NCI-H2107 treated with DMSO at 0.1 percent for 48 hours (cell line): ENCODE results near the gene HMCN1.
"Not testable (repeated sequence)": the region's sequence is repeated elsewhere in the genome, so short reads cannot be mapped to it uniquely, and the experiment has no call there.

Experiments
- DNase-seq: peaks from one replicate; lab custom pipeline; 2025; ENCODE audit not compliant: unreplicated experiment; lab: John Stamatoyannopoulos, UW

Gene HMCN1

DNA sequence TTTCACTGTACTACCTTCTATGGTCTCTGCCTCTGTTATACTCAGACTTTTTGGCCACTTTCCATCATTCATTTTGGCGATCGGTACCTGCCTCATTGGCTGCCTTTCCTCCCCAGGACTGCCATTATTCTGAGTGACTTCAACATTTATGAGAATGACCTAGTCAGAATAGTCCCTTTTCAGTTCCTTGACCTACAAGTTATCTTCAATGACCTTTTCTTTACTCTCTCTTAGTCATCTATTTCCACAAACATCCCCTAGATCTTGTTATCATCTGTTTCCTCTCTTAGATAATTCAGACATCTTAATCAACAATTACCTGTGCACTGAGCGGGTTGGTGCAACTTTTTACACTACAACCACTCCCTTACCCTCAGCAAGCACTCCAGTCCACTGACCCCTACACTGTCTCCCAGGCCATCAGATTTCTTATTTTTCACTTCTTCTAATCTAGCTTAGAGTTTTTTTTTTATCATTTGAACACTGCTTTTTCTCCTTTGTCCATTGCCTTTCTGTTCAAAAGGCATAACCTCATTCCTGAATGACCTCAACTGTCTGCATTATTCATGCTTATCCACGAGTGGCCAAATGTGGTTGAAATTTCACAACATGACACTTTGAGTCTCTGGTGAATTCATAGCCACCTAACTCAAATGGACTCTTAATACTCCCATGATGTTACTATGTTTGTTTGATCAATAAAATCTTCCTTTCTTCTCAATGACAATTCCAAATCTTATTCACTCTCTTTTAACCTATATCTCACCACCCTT, 112.7 kb downstream of the HMCN1 start:
- no peak for DNase-seq

DNA sequence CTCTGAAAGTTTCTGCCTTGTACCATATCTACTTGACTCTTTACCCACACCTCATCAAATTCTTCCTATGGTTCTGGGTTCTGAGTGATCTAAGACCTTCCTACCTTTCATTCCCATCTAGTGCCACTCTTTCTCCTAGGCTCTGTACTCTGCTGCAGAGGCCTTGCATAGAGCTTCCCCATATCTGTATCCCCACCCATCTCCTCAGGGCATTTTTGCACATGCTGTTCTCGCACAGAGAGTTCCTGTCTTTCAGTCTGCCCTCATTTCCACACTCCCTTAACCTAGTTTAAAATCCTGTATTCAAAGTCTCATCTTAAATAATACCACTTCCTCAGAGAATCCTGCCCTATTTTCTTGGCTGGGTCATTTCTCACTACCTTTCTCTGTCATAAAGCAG, 114.8 kb downstream of the HMCN1 start:
- no peak for DNase-seq

DNA sequence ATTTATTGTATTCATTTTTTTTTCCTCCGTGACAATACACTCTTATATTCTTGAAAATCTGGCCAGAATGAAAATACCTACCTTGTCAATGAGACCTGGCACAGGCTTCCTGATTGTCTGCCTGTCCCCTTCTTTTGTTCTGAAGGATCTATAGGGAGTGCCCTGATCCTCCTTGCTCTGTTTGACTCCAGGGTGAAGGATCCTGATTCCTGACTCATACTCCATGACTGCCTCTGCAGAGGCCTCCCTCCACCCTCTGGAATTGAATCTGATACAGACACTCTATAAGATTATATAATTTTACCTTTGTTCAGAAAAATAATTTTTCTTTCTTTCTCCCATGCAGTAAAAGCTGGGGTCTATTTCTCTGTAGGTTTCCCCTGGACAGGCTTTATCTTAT, 116.2 kb downstream of the HMCN1 start:
- DNase-seq = no peak

DNA sequence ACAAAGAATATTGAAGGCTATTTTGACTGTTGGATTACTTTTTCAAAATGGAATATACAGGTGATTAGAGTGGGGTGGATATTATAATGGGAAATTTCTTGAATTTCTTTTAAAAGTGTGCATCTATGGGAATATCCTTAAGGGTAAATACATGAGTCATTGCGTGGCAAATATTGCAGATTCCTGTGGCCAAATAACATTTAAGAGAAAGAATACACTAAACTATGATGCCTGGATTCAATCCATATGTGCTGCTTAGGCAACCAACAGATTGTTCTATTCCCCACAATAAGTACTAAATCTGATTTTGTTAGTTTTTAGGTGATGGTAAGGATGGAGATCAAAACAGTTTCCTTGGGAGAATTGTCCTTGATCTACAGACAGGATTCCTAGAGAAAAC, 119.5 kb downstream of the HMCN1 start:
- no peak for DNase-seq

GRCh38 chr1:185856482-185856881, 122.3 kb downstream of the HMCN1 start:
- DNase-seq = no peak

DNA sequence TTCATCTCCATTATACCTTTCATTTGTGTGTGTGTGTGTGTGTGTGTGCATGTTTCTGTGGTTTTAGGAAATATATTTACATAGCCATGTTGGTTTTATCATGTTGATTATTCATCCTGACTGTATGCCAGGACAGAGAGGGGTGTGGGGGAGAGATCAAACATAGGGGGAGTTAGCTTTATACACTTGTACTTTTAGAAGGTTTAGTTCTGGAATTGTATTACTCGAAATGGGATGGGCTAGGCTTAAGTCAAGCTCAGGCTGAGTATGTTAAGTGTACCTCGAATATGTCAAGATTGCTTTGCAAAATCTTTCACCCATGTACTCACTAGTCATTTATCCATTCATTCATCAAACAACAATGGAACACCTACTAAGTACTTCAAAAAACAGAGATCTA, 123.3 kb downstream of the HMCN1 start:
- no peak for DNase-seq

- no peak for DNase-seq
Measured at GRCh38 chr1:185860311-185860710, 126.1 kb downstream of the HMCN1 start.

DNA sequence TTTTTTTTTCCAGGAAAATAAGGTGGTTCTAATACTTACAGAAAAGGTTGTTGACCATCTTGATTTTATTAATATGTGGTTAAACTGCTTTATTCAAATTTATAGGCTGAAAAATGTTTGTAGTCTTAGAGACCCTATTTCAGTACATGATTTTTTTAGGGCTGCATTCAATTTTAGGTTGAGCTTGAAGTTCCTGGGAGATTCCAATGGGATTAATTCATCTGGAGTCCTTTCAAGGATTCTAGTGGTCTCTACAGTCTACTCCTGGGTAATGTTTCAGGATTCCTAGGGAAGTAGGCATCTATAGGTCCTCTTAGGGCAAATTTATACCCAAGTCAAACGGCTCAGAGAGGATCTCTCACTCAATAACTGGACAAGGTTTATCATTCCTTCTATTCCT, 126.7 kb downstream of the HMCN1 start:
- DNase-seq = no peak

GRCh38 chr1:185861630-185862029, 127.4 kb downstream of the HMCN1 start:
- no peak for DNase-seq

DNA sequence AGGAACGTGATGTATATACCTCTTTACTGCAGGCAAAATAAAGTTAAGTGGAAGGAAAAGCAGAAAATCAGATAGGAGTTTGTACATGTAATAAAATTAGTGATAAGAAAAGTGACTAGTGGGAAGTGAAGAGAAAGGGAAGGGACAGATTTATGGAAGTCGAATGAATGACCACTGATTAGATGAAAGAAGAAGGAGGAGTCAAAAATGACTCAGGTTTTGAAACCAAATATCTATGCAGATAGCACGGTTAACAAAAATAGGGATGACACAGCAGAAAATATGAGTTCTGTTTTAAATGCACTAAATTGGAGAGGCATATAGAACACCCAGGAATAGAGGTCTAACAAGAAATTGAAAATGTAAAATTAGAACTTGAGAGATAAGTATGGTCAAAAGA, 128.0 kb downstream of the HMCN1 start:
- no peak for DNase-seq

DNA sequence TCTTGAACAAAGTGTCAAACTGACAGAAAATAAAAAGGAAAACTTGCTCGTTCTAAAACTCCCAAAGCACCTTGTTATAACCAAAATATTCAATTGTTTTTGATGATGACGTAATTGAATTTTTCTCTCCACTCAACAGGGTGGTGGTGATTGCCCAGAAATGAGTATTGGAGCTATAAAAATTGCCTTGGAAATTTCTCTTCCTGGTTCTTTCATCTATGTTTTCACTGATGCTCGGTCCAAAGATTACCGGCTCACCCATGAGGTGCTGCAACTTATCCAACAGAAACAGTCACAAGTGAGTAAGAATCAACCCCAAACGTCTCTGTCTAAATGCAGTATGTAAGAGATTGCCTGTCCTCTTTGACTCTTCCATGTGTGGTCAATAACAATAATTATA, 130.1 kb downstream of the HMCN1 start:
- DNase-seq = no peak

DNA sequence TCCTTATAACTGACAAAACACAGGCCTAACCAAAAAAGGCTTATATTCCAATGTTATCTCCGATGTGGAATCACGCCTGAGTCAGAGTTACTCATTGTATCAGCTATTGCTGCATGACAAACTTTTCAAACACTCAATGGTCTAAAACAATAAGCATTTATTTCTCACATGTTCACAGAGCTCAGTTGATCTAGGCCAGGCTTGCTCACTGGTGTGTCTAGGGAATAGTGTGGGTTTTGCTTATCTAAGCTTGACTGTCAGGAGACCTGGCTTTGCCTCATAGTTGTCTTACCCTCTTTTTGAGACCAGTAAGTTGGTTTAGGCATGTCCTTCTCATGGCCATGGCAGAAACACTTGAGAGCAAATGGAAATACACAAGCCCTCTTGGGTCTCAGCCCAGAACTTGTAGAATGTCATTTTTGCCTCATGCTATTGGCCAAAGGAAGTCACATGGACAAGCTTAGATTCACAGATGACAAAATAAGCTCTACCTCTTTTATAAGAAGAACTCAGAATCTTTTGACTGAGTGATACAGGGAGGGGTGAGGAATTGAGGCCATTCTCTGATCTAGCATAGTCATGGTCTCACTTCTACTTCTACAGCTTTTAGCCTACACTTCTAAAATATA, 130.8 kb downstream of the HMCN1 start:
- no peak for DNase-seq

GRCh38 chr1:185869590-185869989, 135.4 kb downstream of the HMCN1 start:
- DNase-seq = no peak

DNA sequence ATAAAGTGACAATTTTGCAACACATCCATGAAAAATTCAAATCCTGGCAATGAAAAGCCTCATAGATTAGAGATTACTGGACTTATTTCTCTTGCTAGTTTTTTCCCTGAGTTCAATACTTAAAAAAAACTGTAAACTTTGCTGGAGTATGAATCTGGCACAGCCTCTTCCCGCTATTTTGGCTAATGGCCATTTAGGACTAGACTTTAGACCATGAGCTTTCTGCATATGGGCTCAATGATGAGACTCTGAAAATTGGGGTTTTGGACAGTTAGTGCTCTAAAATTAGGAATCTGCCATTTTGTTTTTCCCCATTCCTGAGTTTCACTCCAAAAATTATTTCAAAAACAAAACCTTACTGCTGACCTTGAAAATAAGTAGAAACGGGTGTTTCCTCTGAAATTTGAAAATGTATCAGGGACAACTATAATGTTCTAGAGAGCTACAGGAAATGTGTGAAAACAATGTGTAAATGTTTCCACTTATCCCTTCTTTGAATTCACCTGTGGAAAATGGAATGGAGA, 137.5 kb downstream of the HMCN1 start:
- no peak for DNase-seq

DNA sequence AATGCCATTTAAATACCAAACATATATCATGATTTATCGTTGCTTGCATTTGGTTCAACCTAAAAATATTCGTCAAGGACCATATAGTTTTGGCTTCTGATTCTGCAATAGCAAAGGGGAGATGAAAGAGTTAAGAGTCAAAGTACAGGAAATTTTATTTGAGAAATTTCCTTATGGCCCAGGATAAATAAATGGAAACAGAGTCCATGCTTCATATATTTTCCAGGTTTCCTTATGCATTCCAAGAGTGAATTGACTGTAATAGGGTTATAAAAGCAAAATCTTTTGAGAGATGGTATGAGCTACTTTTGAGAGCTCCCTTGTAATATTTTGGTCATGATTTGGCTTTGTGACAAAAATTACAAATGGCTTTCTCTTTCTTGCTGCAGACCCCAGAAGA, 140.1 kb downstream of the HMCN1 start:
- no peak for DNase-seq

DNA sequence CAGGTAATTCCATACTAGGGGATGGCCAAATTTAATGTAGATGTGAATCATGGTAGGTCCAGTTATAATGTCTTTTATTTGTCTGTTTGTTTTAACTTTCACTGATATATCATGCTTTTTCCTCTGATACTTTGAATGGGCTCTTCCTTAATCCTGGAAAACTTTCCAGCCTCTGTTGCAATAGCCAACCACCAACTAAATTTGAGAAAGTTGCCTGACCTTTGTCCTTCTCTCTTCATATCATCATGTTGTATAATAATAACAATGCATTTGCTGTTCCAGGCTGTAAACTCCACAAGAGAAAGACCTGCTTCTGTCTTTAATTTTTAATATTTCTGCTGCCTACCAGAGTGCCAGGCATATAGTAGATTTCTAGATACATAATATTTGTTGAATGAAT, 146.1 kb downstream of the HMCN1 start:
- DNase-seq = no peak

- DNase-seq = no peak
Measured at GRCh38 chr1:185880779-185881333, 146.7 kb downstream of the HMCN1 start.

DNA sequence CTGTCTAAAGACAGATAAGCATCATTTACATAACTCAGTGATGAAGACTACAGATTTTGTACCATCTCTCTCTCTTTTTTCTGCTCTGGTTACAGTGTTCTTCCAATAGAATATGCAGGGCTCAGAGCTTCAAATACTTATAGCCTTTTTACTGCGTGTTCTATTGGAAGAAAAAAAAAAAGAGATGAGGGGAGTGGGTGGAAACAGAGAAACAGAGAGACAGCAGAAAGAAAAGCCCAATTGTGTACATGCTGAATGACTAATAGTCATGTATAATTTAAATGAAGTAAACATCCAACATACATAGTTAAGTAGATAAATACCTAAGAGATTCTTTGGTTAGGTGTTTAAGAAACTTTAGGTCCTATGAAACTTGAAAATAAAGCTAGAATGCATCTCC, 151.9 kb downstream of the HMCN1 start:
- no peak for DNase-seq

- no peak for DNase-seq
Measured at GRCh38 chr1:185886671-185887070, 152.5 kb downstream of the HMCN1 start.

- DNase-seq = not testable (repeated sequence)
Measured at GRCh38 chr1:185892831-185893403, 158.7 kb downstream of the HMCN1 start.

- DNase-seq = no peak
Measured at GRCh38 chr1:185894791-185895190, 160.6 kb downstream of the HMCN1 start.
